NCI-H146 treated with DMSO at 0.1 percent for 48 hours (cell line): ENCODE measurements around the gene TTPAL.
A peak's percentile ranks its signal among the peaks of the same experiment; 100 is the strongest.

Experiments
- DNase-seq: peaks from one replicate; lab custom pipeline; 2025; ENCODE audit not compliant: unreplicated experiment; lab: John Stamatoyannopoulos, UW

The TTPAL gene

DNA sequence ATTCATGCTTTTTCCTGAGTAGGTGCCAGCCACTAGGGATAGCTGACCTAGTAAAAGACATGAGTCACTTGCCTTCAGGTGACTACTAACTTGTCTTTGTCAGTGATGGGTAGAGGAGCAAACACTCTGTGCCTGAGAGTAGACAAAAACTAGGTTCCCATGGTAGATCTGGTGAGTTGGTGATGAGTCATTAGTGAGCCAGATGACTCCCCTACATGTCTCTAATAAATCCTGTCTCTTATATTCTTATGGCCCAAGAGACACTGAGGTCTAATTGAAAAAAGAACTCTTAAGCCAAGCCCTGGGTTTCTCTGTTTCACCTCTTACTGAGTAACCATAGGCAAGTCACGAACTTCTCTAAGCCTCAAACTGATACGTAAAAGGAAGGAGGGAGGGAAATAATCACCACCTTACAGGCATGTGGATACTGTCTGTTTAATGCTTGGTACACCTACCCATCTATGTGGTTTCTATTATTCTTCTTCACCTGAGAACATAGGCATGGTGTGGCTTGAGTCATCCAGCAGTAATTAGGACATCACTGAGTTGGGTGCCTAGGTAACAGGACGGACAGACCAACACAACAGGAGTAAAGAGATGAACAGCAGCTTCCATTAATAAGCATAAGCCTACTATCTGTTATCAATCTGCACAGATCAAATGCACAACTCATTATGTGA is 20.3 kb downstream of the TTPAL start:
- no peak for DNase-seq

- DNase-seq: no peak
Measured at GRCh38 chr20:44496976-44497375, 21.3 kb downstream of the TTPAL start.

DNA sequence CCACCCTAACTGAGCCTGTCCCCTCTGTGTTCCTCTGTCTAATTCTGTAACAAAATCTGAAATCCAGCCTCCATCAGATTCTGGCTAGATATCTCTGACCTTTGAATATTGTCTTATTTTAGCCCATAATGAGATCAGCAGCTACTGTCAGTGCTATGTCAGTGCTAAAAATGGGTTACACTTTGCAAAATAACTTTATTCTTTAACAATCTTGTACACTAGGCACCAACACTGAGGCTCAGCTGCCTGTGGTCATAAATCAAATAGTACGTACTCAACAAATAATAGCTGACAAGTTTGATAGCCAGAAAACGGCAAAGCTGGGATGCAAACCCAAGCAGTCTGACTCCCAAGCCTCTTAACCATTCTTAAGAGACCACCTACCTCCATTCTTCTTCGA is 22.1 kb downstream of the TTPAL start:
- no peak for DNase-seq

- no peak for DNase-seq
Measured at GRCh38 chr20:44500221-44500620, 24.5 kb downstream of the TTPAL start.

GRCh38 chr20:44501448-44501847 is 25.8 kb downstream of the TTPAL start:
- no peak for DNase-seq

GRCh38 chr20:44502968-44503367 is 27.3 kb downstream of the TTPAL start:
- no peak for DNase-seq

- DNase-seq: no peak
Measured at GRCh38 chr20:44504402-44505307, 29.0 kb downstream of the TTPAL start.

GRCh38 chr20:44509762-44510161 is 34.1 kb downstream of the TTPAL start:
- no peak for DNase-seq

DNA sequence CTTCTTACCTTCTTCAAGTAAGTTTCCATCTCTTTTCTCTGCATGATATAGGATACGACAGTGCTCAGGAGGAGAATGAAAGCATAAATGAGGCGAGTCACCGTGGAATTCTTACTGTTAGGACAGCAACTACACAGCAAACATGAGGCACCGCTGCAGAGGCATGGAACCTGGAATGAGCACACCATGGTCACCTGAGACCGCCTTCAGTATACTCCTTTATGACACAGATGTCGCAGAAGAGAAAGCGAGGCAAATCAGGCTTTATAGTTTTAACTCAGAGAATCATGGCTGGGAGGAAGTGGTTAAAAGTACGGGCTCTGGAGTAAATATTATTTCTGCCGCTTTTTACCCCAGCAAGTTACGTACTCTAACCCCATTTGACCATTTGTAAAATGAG is 38.2 kb downstream of the TTPAL start:
- no peak for DNase-seq

GRCh38 chr20:44516491-44516890 is 40.8 kb downstream of the TTPAL start:
- no peak for DNase-seq

DNA sequence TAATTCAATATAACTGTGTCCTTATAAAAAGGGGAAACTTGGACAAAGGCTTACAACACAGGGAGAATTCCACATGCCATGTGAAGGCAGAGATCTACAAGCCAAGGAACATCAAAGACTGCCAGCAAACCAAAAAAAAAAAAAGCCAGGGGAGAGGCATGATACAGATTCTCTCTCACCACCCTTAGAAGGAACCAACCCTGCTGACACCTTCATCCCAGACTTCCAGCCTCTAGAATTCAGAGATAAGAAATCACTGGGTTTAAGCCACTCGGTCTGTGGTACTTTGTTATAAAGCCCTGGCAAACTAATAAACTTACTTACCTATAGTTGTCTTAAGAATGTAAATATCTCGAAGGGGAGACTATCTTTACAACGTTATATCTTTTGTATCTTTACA is 41.8 kb downstream of the TTPAL start:
- no peak for DNase-seq

DNA sequence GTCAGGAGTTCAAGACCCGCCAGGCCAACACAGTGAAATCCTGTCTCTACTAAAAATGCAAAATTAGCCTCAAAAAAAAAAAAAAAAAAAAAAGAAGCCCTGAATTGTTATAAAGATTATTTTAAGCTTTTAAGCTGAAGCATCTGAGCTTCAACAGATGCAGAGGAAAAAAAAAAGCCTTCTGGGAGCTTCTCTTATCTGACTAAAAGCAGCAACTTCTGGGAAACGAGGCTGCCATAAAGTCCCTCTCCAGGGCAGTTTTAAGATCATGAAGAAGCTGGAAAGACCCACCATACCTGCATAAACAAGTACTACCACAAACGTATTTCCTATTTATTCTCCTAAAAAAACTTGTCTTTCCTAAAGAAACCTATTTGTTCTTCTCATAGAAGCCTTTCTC is 42.6 kb downstream of the TTPAL start:
- no peak for DNase-seq

GRCh38 chr20:44520881-44521280 is 45.2 kb downstream of the TTPAL start:
- no peak for DNase-seq

DNA sequence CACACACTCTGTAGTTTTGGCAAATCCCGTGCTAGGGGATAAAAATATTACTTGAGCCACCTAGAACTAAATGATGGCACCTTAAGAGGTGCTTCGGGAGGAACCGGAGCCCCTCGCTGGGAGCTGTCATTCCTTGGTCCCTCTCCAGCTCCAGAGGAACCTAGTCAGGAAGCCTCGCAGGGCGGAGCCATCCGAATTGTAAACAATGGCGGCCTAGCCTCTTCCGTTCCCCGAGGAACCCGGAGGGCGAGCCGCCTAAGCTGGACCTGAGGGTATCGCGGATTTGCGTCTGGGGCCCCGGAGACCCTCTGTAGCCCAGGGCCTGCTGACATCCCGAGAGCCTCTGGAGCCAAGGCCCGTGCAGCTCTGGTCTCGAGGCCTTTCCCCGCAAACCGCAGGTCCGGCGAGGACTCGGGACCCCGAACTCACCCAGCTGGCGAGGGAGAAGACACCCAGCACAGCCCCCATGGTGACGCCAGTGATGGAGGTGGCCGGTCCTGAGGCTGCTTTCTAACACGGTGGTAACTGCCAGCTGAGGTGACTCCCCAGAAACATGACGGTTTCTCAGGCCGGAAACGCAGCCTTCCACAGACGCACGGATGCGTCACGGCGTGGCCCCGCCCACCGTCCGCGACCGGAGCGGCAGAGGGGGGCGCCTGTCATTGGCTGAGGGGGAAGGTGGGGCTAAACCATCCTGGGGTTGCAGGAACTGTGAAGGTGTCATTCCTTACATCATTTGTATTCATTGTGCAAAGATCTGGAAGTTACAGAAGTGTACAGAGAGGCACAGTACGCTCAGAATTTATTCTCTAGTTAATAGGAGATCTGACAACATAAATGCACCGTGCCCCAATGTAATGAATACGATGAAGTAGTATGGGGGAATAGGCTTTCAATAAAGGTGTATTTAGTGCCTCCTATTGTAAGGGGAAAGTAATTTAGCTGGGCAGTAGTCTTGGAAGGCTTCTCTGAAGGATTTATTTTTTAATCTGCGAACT is 46.1 kb downstream of the TTPAL start, which contains the start of gene SERINC3:
TSS of gene SERINC3 (minus strand) at position 587 of the 998 bp plus-strand sequence. CDS start at position 468, 119 bp downstream.
- DNase-seq: peak; percentile 84

GRCh38 chr20:44522841-44523240 is 47.2 kb downstream of the TTPAL start:
- DNase-seq: no peak

GRCh38 chr20:44523746-44524145 is 48.1 kb downstream of the TTPAL start:
- no peak for DNase-seq

DNA sequence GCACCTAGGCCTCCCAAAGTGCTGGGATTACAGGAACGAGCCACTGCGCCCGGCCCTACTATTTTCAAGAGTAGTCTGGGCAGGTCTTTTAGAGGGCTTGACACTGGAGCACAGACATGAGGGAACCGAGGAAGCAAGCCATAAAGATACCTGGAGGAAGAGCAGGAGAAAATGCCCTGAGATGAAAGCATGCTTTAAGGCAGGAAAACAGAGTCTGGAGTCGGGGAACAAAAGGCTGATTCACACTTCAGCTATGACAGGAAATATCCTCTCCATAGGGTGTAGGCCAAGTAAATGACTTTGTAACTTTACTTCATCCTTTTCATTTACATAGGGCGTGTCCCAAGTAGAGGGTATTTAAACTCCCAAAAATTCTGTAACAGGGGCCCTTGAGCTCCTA is 50.5 kb downstream of the TTPAL start:
- no peak for DNase-seq

GRCh38 chr20:44527716-44528199 is 52.1 kb downstream of the TTPAL start:
- no peak for DNase-seq

DNA sequence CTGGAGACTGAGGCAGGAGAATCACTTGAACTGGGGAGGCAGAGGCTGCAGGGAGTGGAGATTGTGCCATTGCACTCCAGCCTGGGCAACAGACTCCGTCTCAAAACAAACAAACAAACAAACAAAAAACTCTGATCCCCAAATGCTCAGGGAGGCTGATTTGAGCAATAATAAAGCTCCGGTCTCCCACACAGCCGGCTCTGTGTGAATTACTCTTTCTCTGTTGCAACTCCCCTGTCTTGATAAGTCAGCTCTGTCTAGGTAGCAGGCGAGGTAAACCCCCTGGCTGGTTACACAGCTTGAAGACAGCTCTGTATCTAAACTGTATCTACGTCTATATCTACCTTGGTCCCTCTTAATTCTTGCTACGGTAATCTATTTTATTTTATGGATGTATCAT is 52.6 kb downstream of the TTPAL start:
- DNase-seq: no peak

- no peak for DNase-seq
Measured at GRCh38 chr20:44532259-44532980, 56.7 kb downstream of the TTPAL start.
